HG02623 (cell line): ENCODE measurements around the gene FBL.
"Not testable (repeated sequence)": the region's sequence is repeated elsewhere in the genome, so short reads cannot be mapped to it uniquely, and the experiment has no call there.

ENCODE experiments used
- ATAC-seq: cut with Tn5 transposase; IDR thresholded peaks from one replicate; pipeline ENCODE4 v1.9.1; 2021; ENCODE audit warnings: moderate library complexity; ENCODE audit not compliant: unreplicated experiment

Gene FBL

GRCh38 chr19:39877488-39877887, 31.3 kb upstream of the FBL start:
- ATAC-seq = not testable (repeated sequence)

- ATAC-seq = not testable (repeated sequence)
These were observed 30.3 kb upstream of the FBL start for GRCh38 chr19:39876486-39876885.

- ATAC-seq = not testable (repeated sequence)
These were observed 29.3 kb upstream of the FBL start for GRCh38 chr19:39875401-39875864.

GRCh38 chr19:39874404-39874803, 28.2 kb upstream of the FBL start:
- no peak for ATAC-seq

- ATAC-seq = no peak
These were observed 27.2 kb upstream of the FBL start for GRCh38 chr19:39873385-39873784.

GRCh38 chr19:39871886-39872866, 26.0 kb upstream of the FBL start:
- no peak for ATAC-seq

GRCh38 chr19:39871362-39871761, 25.2 kb upstream of the FBL start:
- no peak for ATAC-seq

GRCh38 chr19:39870171-39870971, 24.2 kb upstream of the FBL start:
- no peak for ATAC-seq

GRCh38 chr19:39867952-39868351, 21.8 kb upstream of the FBL start:
- no peak for ATAC-seq

GRCh38 chr19:39867133-39867532, 21.0 kb upstream of the FBL start:
- ATAC-seq = no peak

- ATAC-seq = no peak
These were observed 19.8 kb upstream of the FBL start for GRCh38 chr19:39865953-39866352.

- ATAC-seq = no peak
These were observed 19.0 kb upstream of the FBL start for GRCh38 chr19:39865186-39865585.

GRCh38 chr19:39864118-39864517, 17.9 kb upstream of the FBL start:
- no peak for ATAC-seq

GRCh38 chr19:39858541-39858940, 12.4 kb upstream of the FBL start:
- no peak for ATAC-seq

GRCh38 chr19:39852882-39853281, 6.7 kb upstream of the FBL start:
- no peak for ATAC-seq

- ATAC-seq = no peak
These were observed 4.7 kb upstream of the FBL start for GRCh38 chr19:39850892-39851291.

GRCh38 chr19:39848392-39848791, 2.2 kb upstream of the FBL start:
- ATAC-seq = no peak

GRCh38 chr19:39847525-39847924, 1.3 kb upstream of the FBL start:
- ATAC-seq = no peak

- no peak for ATAC-seq
These were observed 703 bp upstream of the FBL start for GRCh38 chr19:39846678-39847486.

GRCh38 chr19:39845584-39845932, 621 bp downstream of the FBL start:
- ATAC-seq = no peak

GRCh38 chr19:39845172-39845571, 1.0 kb downstream of the FBL start:
- ATAC-seq = no peak
